ENCODE results near the gene CBL.
A peak's percentile ranks its signal among the peaks of the same experiment; 100 is the strongest.

The CBL gene

DNA sequence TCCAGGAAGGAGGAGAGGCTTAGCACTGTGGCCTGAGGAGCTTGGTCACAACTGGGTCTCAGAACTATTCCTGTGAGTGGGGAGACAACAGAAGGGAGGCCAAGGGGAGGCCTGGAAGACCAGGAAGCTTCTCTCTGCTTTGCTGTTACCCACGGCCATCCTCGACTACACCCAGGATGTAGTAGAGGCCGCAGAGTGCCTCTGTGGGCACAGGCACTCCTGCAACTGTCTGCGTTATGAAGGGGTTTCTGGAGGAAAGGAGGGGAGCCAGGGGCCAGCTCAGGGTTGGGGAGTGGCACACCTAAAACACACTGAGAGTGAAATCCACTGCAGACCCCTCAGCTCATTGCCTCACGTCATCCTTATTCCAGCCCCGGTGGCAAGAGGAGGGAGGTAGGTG is 144.2 kb downstream of the CBL start:
- DNase-seq, result no peak

- DNase-seq, result no peak
Observed at GRCh38 chr11:119351232-119351631, 145.1 kb downstream of the CBL start.

DNA sequence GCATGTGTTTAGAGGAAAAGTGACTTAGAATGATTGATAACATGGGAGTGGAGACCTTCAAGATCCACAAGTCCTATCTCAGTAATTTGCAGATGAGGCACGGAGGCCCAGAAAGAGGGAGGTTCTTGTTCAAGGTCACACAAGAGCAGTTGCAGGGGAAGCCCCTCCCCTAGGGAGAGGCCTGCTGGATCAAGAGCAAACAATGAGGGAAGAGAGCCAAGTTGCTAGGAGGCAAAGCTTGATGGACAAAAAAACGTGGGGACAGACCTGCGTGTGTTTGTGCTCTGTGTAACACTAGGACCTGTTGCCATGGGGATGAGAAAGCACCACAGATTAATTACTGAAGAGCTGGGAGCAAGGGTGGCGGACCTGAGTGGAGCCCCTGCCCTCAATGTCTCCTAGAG is 146.7 kb downstream of the CBL start:
- DNase-seq, result no peak

DNA sequence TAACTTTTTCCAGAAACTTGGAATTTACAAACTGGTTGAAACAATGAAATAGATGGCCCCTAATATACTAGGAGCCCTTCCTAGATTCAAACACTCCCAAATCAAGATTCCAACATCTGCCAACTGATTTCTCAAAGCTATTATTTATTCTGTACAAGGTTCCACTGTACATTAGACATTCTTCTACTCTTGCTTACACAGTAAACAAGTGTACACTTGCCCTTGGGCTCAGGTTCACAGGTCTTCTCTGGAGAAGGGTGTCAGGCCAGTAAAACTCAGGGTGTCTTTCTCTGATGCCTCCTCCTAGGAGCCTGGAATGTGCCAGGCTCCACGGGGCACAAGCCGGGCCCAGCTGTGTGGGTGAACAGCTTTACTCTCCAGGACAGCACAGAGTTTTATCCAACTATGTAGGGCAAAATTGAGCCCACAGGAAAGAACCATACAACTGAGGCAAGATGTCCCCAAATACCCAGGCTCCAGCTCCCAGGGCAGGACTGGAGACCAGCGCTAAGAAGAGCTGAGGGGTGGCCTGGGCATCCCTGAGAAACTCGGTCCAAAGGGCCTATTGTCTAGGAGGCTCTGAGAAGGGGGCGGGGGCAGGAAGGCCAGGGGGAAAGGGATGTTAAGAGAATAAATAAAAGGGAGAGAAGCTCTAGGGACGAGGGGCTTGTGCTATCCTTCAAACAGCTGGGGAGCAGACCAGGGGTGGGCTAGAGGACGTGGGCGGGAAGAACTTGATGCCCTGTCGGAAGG is 149.1 kb downstream of the CBL start:
- no peak for DNase-seq

GRCh38 chr11:119356349-119357031 is 150.4 kb downstream of the CBL start:
- peak; percentile 64 to 65 for DNase-seq

DNA sequence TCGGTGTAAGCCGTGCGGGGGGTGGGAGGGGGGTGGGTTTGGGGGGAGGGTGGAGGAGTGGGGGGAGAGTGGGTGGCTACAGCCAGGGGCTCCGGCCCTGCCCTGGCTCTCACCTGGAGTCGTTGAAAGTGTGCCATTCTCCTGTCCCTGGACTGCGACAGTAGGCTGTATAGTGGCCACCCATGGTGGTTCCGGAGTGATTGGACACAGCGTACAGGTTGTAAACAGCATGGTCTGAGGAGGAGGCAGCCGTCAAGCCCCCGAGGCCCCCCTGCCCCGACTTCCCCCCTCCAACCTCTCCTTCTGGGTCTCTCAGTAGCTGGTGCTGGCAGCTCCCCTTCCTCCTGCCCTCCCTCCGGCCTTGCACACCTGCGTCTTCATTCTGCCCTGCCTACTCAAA is 150.9 kb downstream of the CBL start:
- no peak for DNase-seq

Data from activated CD4-positive, alpha-beta T cell treated with anti-CD3 and anti-CD28 coated beads, Interleukin-2, amount 50 U/mL, for 4 hours (primary cell).